ENCODE data around the gene COMMD9.

COMMD9 gene

GRCh38 chr11:36273110-36273509, 16.1 kb downstream of the COMMD9 start:
- H3K27ac ChIP-seq = no peak overlapping the region
- TF ChIP-seq ZFX (IDR thresholded peaks at IDR 0.05) (no peak), CTCF (conservative IDR thresholded peaks at IDR 0.05) (no peak)

GRCh38 chr11:36271794-36272407, 17.3 kb downstream of the COMMD9 start:
- TF ChIP-seq ZFX (IDR thresholded peaks at IDR 0.05) (no peak), CTCF (conservative IDR thresholded peaks at IDR 0.05) (no peak)
- H3K27ac ChIP-seq = no peak overlapping the region

- no peak for TF ChIP-seq ZFX (IDR thresholded peaks at IDR 0.05)
- H3K27ac ChIP-seq = no peak overlapping the region
Measured at GRCh38 chr11:36270701-36271100, 18.5 kb downstream of the COMMD9 start.

GRCh38 chr11:36268337-36268985, 20.8 kb downstream of the COMMD9 start:
- no peak overlapping the region for H3K27ac ChIP-seq
- TF ChIP-seq CTCF (conservative IDR thresholded peaks at IDR 0.05) (no peak), ZFX (IDR thresholded peaks at IDR 0.05) (no peak)

- no peak overlapping the region for H3K27ac ChIP-seq
- TF ChIP-seq CTCF (conservative IDR thresholded peaks at IDR 0.05) (no peak), ZFX (IDR thresholded peaks at IDR 0.05) (no peak)
Measured at GRCh38 chr11:36266767-36267166, 22.5 kb downstream of the COMMD9 start.

GRCh38 chr11:36265793-36266628, 23.2 kb downstream of the COMMD9 start:
- TF ChIP-seq CTCF (conservative IDR thresholded peaks at IDR 0.05) = peak; percentile 92
- TF ChIP-seq ZFX (IDR thresholded peaks at IDR 0.05) = no peak
- no peak overlapping the region for H3K27ac ChIP-seq

GRCh38 chr11:36264973-36265344, 24.3 kb downstream of the COMMD9 start:
- no peak for TF ChIP-seq ZFX (IDR thresholded peaks at IDR 0.05)
- TF ChIP-seq CTCF (conservative IDR thresholded peaks at IDR 0.05) = no peak

More at GRCh38 chr11:36264973-36265344, 24.3 kb downstream of the COMMD9 start:
- no peak overlapping the region for H3K27ac ChIP-seq
